Endometrial microvascular endothelial cells (primary cell): ENCODE measurements around the gene XKR8. TPM values are rescaled to one million over a fixed set of nuclear protein-coding genes. Genes with fewer than 3 reads are reported as not detected.

ENCODE experiments used
- in situ Hi-C: cut with HindIII; loops from 2 replicates; pipeline ENCODE4 v1.10.0; 2017; ENCODE audit warnings: low sequenced_read_pairs, low pct_unique_long_range_greater_than_20kb; ENCODE audit errors: inconsistent ontology term
- total RNA-seq: library from RNA; depleted of rRNA; stranded (reverse); fragments of >200 nt; gene quantifications from one replicate; pipeline ENCODE4 v1.2.3, GENCODE V29; 2015; ENCODE audit errors: inconsistent ontology term

XKR8 gene
- total RNA-seq, 1 donor from 2014 or later: 14.5 TPM

DNA sequence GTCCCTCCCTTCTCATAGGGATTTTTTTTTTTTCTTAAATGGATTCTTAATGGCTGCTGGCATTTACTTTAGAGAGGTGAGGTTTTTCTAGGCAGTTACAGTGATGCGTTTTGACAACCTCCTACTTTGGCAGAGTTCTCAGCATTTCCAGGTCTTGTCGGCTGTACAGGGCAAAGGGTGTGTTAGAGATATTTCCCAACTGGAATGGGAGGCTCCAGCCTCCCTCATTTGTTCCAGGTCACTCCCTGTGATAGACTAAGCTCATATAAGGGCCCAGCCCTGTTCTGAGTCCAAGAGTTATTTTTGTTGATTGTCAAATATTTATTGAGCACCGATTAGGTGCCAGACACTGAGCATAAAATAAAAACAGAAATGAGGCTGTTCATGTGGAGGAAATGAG lies 7.6 kb upstream of the XKR8 start:
- in situ Hi-C loops: no loop called here

DNA sequence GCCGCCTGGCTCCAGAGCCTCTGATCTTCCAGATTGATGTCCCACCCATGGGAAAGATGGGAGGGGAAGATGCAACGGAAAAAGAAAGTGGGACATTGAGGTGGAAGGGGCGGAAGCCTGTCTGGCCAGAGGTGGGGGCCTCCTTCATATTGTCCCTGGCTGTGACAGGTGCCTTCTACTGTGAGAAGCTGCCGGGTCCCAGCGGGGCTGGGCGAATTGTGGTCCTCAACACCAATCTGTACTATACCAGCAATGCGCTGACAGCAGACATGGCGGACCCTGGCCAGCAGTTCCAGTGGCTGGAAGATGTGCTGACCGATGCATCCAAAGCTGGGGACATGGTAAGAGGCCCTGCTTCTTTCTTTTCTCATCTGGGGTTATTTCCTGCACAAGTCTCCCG lies 5.6 kb upstream of the XKR8 start:
- in situ Hi-C loops: no loop called here

DNA sequence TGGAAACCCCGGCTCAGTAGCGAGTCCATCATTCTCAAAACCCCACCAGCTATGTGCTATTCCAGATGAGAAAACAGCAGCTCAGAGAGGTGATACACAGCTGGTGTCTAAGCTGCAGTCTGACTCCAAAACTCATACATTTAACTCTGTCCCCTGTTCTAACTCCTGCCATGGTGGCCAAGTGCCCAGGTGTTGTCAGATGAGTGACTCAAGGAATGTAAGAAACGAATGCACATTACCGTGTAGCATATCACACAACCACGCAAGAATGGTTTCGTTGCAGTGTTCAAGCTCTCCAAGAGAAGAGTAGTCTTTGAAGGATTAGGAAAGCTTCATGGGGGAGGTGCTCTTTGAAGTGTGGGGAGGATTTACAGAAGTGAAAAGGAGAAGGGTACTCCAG lies 4.7 kb upstream of the XKR8 start:
- in situ Hi-C loops: no loop called here

DNA sequence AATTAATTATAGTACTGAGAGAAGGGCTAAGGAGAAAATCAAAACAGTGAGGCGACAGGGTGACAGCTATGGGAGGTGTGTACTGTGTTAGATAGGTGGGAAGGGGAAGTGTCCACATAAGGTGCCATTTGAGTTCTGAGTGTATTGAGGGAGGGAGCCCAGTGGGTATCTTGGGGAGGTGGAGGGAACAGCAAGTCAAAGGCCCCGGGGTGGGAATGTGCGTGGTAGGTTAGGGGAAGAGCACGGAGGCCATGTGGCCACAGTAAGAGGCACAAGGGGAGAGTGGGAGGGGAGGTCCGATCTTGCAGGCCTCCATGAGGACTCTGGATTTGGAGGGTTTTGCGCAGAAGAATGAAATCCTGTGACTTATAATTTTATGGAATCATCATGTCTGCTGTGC lies 3.0 kb upstream of the XKR8 start:
- in situ Hi-C loops: no loop called here

DNA sequence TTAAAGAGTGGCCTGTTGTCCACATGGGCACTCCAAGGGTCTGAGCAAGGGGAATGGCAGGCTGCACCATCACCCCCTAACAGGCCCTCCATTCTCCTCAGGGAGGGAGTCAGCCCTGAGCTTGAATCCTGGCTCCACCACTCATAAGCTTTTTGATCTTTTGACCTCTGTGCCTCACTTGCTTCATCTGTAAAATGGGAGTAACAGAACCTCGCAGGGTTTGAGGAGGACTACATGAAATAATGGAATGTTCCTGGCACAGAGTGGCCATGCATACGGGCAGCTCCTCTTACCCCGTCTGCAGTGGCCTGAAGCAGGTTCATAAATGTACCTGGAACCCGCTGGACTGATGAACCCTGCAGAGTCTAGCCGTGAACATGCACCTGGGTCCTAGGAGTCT lies 2.1 kb upstream of the XKR8 start:
- in situ Hi-C loops: no loop called here

DNA sequence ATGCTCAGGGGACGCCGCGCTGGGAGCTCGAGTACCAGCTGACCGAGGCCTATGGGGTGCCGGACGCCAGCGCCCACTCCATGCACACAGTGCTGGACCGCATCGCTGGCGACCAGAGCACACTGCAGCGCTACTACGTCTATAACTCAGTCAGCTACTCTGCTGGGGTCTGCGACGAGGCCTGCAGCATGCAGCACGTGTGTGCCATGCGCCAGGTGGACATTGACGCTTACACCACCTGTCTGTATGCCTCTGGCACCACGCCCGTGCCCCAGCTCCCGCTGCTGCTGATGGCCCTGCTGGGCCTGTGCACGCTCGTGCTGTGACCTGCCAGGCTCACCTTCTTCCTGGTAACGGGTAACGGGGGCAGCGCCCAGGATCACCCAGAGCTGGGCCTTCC lies 1.3 kb upstream of the XKR8 start:
- in situ Hi-C loops: no loop called here

DNA sequence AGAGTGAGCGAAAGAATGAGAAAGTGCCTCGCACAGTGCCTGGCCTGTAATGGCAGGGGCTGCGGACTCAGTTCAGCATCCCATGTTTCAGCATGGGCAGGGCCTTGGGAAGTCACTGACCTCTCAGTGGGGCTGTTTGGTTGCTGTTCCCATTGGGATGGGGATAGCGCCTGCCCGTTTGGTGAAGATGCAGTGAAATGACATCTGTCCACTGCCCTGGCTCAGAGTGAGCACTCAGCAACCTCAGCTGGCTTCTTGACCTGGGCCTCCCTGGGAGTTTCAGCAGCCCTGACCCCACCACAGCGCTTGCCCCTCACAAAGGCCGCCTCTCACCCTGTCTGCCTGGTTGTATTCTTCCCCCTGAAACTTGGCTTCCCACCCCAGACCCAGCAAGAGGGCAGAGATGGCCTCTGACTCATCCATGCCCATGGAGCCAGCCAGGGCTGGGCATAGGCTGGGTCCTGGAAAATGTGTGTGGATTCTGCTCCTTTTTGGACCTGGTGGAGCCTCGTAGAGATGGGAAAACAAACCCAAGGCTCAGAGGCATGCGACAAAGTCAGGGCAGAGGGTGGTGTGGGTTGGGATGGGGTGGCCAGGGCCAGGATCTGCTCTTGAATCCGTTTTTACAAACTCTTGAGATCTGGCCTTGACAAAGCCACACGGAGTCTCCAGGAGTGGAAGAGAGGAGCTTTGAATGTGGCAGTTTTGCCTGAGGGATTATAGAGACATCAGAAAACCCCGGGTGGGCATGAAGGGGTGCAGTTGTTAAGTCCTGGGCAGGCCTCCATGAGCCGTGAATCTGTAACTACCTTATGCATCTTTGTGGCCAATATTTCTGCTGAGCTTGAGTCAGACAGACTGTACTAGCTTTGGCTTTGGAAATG lies 1.2 kb downstream of the XKR8 start:
- in situ Hi-C loops: no loop called here

DNA sequence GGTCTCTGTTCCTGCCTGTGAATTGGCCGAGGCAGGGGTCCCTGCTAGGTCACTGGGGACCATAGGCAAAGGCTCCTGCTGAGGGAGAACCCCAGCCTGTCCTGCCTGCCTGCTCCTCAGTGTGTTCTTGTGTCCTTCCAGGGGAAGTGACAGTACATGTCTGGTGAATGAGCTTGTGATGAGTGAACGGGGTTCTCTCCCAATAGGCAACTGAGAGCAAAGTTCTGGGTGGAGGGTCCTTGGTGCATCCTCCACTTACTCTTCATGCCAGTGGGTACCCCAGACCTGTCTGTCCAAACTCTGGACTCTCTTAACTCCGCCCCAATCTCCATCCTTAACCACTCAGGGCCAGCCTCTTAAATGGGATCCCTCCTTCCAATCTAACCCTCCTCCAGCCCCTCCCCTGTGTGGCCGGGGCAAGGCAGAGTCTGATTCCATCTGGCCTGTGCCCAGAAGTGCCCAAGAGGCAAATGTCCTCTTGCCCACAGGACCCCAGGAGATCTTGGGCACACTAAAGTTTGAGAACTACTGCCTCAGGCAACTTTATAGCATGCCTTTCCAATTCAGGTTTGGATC lies 2.0 kb downstream of the XKR8 start:
- in situ Hi-C loops: no loop called here

DNA sequence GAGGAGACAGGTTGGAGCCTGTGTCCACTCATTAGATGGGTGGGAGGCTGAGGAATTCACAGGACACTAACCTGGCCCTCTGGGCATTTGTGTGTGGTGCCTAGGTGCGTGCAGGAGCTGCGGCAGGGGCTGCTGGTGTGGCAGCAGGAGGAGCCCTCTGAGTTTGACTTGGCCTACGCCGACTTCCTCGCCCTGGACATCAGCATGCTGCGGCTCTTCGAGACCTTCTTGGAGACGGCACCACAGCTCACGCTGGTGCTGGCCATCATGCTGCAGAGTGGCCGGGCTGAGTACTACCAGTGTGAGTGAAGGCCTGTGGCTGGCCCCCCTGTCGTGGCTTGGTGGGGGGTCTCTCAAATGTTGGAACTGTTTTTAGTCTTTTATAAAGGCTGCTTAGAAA lies 3.6 kb downstream of the XKR8 start:
- in situ Hi-C loops: no loop called here

DNA sequence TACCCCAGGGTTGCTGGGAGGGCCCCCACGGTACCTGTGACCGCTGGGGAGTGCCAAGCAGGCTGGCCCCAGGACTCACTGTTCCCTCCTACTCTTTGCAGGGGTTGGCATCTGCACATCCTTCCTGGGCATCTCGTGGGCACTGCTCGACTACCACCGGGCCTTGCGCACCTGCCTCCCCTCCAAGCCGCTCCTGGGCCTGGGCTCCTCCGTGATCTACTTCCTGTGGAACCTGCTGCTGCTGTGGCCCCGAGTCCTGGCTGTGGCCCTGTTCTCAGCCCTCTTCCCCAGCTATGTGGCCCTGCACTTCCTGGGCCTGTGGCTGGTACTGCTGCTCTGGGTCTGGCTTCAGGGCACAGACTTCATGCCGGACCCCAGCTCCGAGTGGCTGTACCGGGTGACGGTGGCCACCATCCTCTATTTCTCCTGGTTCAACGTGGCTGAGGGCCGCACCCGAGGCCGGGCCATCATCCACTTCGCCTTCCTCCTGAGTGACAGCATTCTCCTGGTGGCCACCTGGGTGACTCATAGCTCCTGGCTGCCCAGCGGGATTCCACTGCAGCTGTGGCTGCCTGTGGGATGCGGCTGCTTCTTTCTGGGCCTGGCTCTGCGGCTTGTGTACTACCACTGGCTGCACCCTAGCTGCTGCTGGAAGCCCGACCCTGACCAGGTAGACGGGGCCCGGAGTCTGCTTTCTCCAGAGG lies 6.8 kb downstream of the XKR8 start:
- in situ Hi-C loops: no loop called here

DNA sequence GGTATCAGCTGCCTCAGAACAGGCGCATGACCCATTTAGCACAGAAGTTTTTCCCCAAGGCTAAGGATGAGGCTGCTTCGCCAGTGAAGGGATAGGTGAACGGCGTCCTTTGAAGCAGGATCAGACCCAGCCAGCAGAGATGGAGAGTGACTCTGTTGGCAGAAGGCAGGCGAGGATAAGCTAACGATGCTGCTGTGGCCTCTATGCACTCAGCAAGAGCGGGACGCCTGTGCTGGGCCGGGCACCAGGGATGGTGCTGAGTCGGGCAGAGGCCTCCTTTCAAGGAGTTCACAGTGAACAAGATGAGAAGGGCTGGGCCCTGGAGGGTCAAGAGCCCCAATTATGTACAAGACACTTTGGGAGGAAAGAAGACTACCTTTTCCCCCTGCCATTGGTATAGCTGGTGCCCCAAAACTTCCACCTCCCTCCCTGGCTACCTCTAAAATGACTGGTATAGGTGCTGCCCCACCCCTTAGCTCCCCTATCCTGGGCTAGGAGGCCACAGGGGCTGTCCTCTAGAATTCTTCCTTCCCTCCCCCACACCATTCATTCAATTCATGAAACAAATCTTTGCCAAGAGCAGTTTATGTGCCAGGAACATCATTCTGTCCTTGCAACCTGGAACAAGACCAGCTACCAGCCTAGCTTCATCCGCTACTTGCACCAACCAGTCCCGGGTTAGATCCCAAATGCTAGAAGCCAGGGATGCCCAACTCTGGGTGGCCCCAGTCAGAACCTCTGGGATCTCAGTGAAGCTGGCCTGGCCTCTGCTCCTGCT lies 7.5 kb downstream of the XKR8 start:
- in situ Hi-C loops: no loop called here

DNA sequence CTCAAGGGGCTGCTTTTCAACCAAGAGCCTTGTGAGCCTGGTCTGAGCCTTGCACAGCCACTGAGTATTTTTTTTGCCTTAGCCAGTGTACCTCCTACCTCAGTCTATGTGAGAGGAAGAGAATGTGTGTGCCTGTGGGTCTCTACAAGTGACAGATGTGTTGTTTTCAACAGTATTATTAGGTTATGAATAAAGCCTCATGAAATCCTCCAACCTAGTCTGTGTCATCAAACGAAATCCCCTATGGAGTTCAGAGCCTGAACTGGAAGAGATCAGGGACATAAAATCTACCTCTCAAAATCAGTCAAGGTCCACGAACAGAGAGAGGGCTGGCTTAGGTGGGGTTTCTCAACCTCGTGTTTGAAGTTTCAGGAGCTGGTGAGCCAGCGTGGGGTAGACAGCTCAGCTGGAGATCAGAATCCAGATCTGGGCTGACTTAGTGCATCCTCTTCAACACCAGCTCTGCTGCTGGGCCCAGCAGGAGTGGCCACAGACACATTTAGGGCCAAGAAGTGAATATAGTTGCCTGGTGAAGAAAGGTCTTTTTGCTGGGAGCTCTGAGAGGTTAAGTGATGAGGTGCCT lies 8.2 kb downstream of the XKR8 start:
- in situ Hi-C loops: no loop called here

DNA sequence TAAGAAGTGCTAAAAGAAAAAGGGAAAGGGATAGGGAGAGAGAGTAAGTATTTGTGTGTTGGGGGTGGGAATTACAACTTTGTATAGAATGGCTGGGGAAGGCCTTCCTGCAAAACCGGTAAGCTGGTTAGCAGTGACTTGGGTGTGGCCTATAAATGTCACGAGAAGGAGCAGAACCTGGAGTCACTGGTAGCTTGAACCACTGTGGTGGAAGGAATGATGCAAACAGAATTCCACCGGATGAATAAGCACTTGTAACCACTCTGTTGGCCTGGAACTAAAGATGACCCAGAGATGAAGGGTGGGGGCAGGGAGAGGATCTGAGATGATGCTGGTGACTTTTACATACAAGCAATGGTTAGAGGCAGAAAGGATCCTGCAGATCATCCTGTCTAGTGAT lies 8.9 kb downstream of the XKR8 start:
- in situ Hi-C loops: no loop called here

DNA sequence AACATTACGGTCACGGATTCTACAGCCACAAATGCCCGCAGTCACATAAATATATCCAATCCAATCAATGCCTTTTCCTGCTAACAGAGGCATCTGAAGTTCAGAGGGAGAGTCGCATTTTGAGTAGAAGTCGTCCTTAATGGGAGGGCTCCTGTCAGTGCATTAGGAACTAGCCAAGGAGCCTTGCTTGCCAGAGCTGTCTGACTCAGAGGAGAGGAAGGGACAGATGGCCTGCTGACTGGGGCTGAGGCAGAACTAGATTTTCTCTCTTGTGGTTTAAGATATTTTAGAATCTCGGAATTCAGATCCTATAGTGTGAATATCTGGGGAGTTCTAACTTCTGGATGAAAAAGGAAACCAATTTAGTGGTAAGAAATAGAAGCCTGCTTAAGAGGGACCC lies 10.6 kb downstream of the XKR8 start:
- in situ Hi-C loops: no loop called here

DNA sequence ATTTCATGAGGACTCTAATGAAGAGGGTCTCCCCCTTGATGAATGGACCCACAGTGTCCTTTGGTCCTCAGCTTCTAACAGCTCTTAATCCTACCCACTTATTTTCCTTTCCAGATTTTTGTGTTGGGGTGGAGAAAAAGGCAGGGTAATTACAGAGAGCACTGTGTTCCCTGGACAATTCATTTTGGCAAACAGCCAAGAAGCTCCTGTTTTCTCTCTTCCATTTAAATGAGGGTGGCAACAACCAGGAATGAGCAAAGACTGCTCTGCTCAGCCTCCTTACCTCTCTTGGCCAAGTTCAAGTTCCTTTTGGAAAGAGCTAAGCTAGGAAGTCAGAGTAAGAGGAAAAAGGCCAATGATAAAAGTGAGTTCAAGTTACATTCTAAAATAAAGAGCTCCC lies 11.9 kb downstream of the XKR8 start:
- in situ Hi-C loops: no loop called here

DNA sequence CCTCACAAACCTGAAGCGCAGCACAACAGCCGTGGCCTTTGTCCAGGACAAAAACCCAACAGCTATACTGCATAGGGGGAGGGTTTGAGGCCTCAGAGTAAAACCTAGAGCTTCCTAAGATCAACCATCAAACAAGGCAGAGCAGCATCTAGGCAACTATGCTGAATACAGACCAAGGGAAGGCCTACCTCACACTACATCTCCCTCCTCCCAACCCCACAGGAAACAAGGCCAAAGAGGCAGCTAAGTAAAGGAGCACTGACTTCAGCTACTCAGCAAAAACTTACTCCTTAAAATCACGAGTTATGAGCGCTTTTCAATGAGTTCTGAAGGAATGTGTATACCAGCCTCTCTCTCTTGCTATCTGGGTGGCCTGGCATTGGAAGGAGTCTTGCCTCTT lies 12.4 kb downstream of the XKR8 start:
- in situ Hi-C loops: no loop called here

DNA sequence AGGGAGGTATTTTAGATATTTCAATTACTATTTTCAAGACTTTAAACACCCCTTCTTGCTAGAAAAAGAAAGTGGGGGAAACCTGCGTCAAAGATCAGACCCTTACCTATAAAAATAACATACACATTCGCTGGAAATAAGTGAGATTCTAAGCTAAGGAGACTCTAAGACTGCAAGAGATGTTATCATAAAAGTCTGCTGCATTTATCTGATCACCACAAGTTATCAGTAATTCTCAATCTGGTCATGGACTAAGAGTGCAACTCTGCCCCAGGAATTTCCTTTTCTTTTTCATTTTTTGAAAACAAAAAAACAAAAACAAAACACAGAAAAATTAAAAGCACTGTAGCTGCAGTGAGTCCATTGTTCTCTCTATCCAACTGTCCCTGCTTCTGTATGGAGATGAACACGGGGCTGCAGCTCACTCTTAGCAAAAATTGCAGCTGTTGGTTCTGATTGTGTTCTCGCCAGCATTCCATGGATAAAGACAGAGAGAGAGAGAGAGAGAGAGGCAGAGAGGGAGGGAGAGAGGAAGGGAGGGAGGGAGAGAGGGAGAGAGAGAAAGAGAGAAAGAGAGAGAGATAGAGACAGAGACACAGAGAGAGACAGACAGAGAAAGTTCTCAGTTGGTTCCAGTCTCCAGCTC lies 14.1 kb downstream of the XKR8 start:
- in situ Hi-C loops: no loop called here

DNA sequence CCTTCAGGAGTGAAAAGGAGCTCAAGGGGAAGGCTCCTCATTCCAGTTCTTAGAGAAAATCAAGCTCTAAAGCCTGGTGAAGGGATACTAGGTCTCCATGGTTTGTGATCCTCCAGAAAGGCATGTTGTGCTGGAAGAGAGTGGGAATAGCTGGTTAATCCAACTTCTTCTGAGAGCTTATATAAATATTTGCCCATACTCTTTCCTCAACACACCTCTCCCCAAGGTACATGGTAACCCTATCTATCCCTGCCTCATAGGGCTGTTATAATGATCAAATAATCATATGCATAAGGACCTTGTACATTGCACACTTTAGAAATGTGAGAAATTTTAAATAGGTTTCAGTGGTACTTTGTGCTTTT lies 14.6 kb downstream of the XKR8 start:
- in situ Hi-C loops: no loop called here
